B cell (primary cell): Measurements from ENCODE around the gene LITAF.

ENCODE experiments used
- EZH2 ChIP-seq: IDR thresholded peaks from 2 replicates; pipeline ENCODE4 v1.6.1; 2012; ENCODE audit warnings: borderline replicate concordance, low read depth, mild to moderate bottlenecking, moderate library complexity, low read length; ENCODE audit not compliant: insufficient read depth, poor library complexity, severe bottlenecking
- TF ChIP-seq, protein P1 (sequence below): fragments of 200-600 bp; IDR thresholded peaks from one replicate; pipeline ENCODE4 v1.8.0; 2022; ENCODE audit warnings: antibody characterized with exemption, mild to moderate bottlenecking

- TF ChIP-seq, protein P1, sequence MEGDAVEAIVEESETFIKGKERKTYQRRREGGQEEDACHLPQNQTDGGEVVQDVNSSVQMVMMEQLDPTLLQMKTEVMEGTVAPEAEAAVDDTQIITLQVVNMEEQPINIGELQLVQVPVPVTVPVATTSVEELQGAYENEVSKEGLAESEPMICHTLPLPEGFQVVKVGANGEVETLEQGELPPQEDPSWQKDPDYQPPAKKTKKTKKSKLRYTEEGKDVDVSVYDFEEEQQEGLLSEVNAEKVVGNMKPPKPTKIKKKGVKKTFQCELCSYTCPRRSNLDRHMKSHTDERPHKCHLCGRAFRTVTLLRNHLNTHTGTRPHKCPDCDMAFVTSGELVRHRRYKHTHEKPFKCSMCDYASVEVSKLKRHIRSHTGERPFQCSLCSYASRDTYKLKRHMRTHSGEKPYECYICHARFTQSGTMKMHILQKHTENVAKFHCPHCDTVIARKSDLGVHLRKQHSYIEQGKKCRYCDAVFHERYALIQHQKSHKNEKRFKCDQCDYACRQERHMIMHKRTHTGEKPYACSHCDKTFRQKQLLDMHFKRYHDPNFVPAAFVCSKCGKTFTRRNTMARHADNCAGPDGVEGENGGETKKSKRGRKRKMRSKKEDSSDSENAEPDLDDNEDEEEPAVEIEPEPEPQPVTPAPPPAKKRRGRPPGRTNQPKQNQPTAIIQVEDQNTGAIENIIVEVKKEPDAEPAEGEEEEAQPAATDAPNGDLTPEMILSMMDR = no peak
- no peak for TF ChIP-seq EZH2
Measured at GRCh38 chr16:11603331-11603750, 16.6 kb upstream of the LITAF start.
